Jurkat, Clone E6-1 (cell line): ENCODE results near the gene SV2B.

Experiments
- DNase-seq: peaks from one replicate; pipeline ENCODE4 v3.0.0-alpha.2; 2011; ENCODE audit warnings: low read depth, low spot score
- H3K4me3 ChIP-seq: 2 replicates; pipeline ENCODE4 v1.5.1; 2011; ENCODE audit warnings: mild to moderate bottlenecking, low read length, control low read depth, moderate library complexity

Gene SV2B

GRCh38 chr15:91214675-91215590 is 114.9 kb downstream of the SV2B start:
- DNase-seq = no peak
- no peak overlapping the region for H3K4me3 ChIP-seq

- no peak for DNase-seq
- no peak overlapping the region for H3K4me3 ChIP-seq
These were observed 115.9 kb downstream of the SV2B start for GRCh38 chr15:91216000-91216399.

GRCh38 chr15:91219206-91219605 is 119.1 kb downstream of the SV2B start:
- DNase-seq = no peak
- no peak overlapping the region for H3K4me3 ChIP-seq

- no peak for DNase-seq
- H3K4me3 ChIP-seq = no peak overlapping the region
These were observed 122.0 kb downstream of the SV2B start for GRCh38 chr15:91222052-91222451.

- DNase-seq = no peak
These were observed 123.8 kb downstream of the SV2B start for GRCh38 chr15:91223863-91224262.

GRCh38 chr15:91224755-91225380 is 124.8 kb downstream of the SV2B start:
- no peak overlapping the region for H3K4me3 ChIP-seq
- peak; percentile 21 for DNase-seq

More at GRCh38 chr15:91223863-91224262, 123.8 kb downstream of the SV2B start:
- no peak overlapping the region for H3K4me3 ChIP-seq

GRCh38 chr15:91225741-91226140 is 125.7 kb downstream of the SV2B start:
- DNase-seq = no peak
- H3K4me3 ChIP-seq = no peak overlapping the region

GRCh38 chr15:91227117-91227516 is 127.1 kb downstream of the SV2B start:
- no peak for DNase-seq

GRCh38 chr15:91227766-91228165 is 127.7 kb downstream of the SV2B start:
- no peak overlapping the region for H3K4me3 ChIP-seq
- no peak for DNase-seq

More at GRCh38 chr15:91227117-91227516, 127.1 kb downstream of the SV2B start:
- no peak overlapping the region for H3K4me3 ChIP-seq

GRCh38 chr15:91228383-91228782 is 128.3 kb downstream of the SV2B start:
- no peak for DNase-seq

GRCh38 chr15:91228890-91229289 is 128.8 kb downstream of the SV2B start:
- no peak for DNase-seq
- H3K4me3 ChIP-seq = no peak overlapping the region

More at GRCh38 chr15:91228383-91228782, 128.3 kb downstream of the SV2B start:
- H3K4me3 ChIP-seq = no peak overlapping the region

GRCh38 chr15:91231703-91232102 is 131.6 kb downstream of the SV2B start:
- DNase-seq = no peak
- no peak overlapping the region for H3K4me3 ChIP-seq

- no peak overlapping the region for H3K4me3 ChIP-seq
- DNase-seq = no peak
These were observed 134.7 kb downstream of the SV2B start for GRCh38 chr15:91234759-91235158.

GRCh38 chr15:91235376-91235775 is 135.3 kb downstream of the SV2B start:
- no peak for DNase-seq
- H3K4me3 ChIP-seq = no peak overlapping the region

- no peak for DNase-seq
- no peak overlapping the region for H3K4me3 ChIP-seq
These were observed 137.4 kb downstream of the SV2B start for GRCh38 chr15:91237445-91237844.

- no peak overlapping the region for H3K4me3 ChIP-seq
- no peak for DNase-seq
These were observed 138.8 kb downstream of the SV2B start for GRCh38 chr15:91238644-91239425.

GRCh38 chr15:91243826-91244225 is 143.8 kb downstream of the SV2B start:
- no peak overlapping the region for H3K4me3 ChIP-seq
- DNase-seq = no peak

GRCh38 chr15:91244919-91245318 is 144.9 kb downstream of the SV2B start:
- DNase-seq = no peak
- no peak overlapping the region for H3K4me3 ChIP-seq

GRCh38 chr15:91246998-91247397 is 146.9 kb downstream of the SV2B start:
- DNase-seq = no peak
- H3K4me3 ChIP-seq = no peak overlapping the region

GRCh38 chr15:91249591-91249990 is 149.5 kb downstream of the SV2B start:
- no peak for DNase-seq
- no peak overlapping the region for H3K4me3 ChIP-seq
